GM19239 (cell line): ENCODE measurements around the gene KLHDC3.
A peak's percentile ranks its signal among the peaks of the same experiment; 100 is the strongest.
"Not testable (repeated sequence)": the region's sequence is repeated elsewhere in the genome, so short reads cannot be mapped to it uniquely, and the experiment has no call there.

Experiments
- DNase-seq: peaks from one replicate; pipeline ENCODE4 v3.0.0; 2011; ENCODE audit warnings: low spot score; ENCODE audit not compliant: insufficient read length
- FAIRE-seq: peaks from 2 replicates; lab custom pipeline; 2011; peaks lifted over from hg19 to GRCh38; lab: Jason Lieb, UNC

The KLHDC3 gene

GRCh38 chr6:43021270-43022047, 7.4 kb downstream of the KLHDC3 start, which contains the start of gene RRP36:
Gene RRP36 (plus strand): TSS chr6:43021623. CDS start chr6:43021655, 32 bp downstream.
- FAIRE-seq (peak; percentile 49), DNase-seq (peak; percentile 82)

- DNase-seq (no peak), FAIRE-seq (no peak)
Measured at GRCh38 chr6:43024436-43024835, 10.4 kb downstream of the KLHDC3 start.

- DNase-seq (no peak), FAIRE-seq (no peak)
Measured at GRCh38 chr6:43026365-43026764, 12.3 kb downstream of the KLHDC3 start.

GRCh38 chr6:43029120-43029519, 15.1 kb downstream of the KLHDC3 start:
- FAIRE-seq, result no peak
- no peak for DNase-seq

GRCh38 chr6:43032326-43032725, 18.3 kb downstream of the KLHDC3 start:
- DNase-seq (no peak), FAIRE-seq (no peak)

- DNase-seq (no peak), FAIRE-seq (no peak)
Measured at GRCh38 chr6:43033496-43034189, 19.6 kb downstream of the KLHDC3 start.

GRCh38 chr6:43034190-43034525, 20.1 kb downstream of the KLHDC3 start:
- DNase-seq, result no peak
- FAIRE-seq, result no peak

GRCh38 chr6:43035495-43036194, 21.6 kb downstream of the KLHDC3 start:
- FAIRE-seq, result no peak

GRCh38 chr6:43036712-43037111, 22.7 kb downstream of the KLHDC3 start:
- FAIRE-seq (no peak), DNase-seq (no peak)

More at GRCh38 chr6:43035495-43036194, 21.6 kb downstream of the KLHDC3 start:
- DNase-seq, result no peak

GRCh38 chr6:43037197-43037596, 23.1 kb downstream of the KLHDC3 start:
- no peak for DNase-seq
- FAIRE-seq, result no peak

- DNase-seq (no peak), FAIRE-seq (no peak)
Measured at GRCh38 chr6:43037706-43038105, 23.7 kb downstream of the KLHDC3 start.

GRCh38 chr6:43038727-43039126, 24.7 kb downstream of the KLHDC3 start:
- DNase-seq, result no peak
- no peak for FAIRE-seq

GRCh38 chr6:43040542-43041257, 26.7 kb downstream of the KLHDC3 start:
- FAIRE-seq (no peak), DNase-seq (no peak)

- DNase-seq, FAIRE-seq: not testable (repeated sequence)
Measured at GRCh38 chr6:43041475-43041874, 27.4 kb downstream of the KLHDC3 start.

- no peak for DNase-seq
- no peak for FAIRE-seq
Measured at GRCh38 chr6:43043310-43043709, 29.3 kb downstream of the KLHDC3 start.

- FAIRE-seq, result no peak
- DNase-seq, result no peak
Measured at GRCh38 chr6:43045371-43045930, 31.4 kb downstream of the KLHDC3 start.

GRCh38 chr6:43047998-43048397, 33.9 kb downstream of the KLHDC3 start:
- DNase-seq (no peak), FAIRE-seq (no peak)

GRCh38 chr6:43050981-43051380, 36.9 kb downstream of the KLHDC3 start:
- FAIRE-seq, result no peak
- DNase-seq, result no peak

GRCh38 chr6:43052225-43052841, 38.3 kb downstream of the KLHDC3 start:
- DNase-seq (no peak), FAIRE-seq (no peak)
